Activated naive CD8-positive, alpha-beta T cell treated with anti-CD3 and anti-CD28 coated beads, Interleukin-2, amount 10 ng/mL, durations not matched to agents 7 days and 5 days (primary cell): ENCODE data around the gene ERICH4. TPM values are rescaled to one million over a fixed set of nuclear protein-coding genes. Genes with fewer than 3 reads are reported as not detected.
"Not testable (repeated sequence)": the region's sequence is repeated elsewhere in the genome, so short reads cannot be mapped to it uniquely, and the experiment has no call there.

Source experiments
- ATAC-seq: fragments of 150-1000 bp; cut with Tn5 transposase; one replicate; pipeline ENCODE4 v1.10.0; 2021; ENCODE audit warnings: low read depth, moderate library complexity
- POLR2A ChIA-PET: fragments of 350-600 bp; sonication (Branson Sonifier 250); formaldehyde crosslinking; loops from one replicate; lab custom pipeline; 2021; ENCODE audit warnings: antibody characterized with exemption; lab: Charles Lee
- DNase-seq: peaks from one replicate; pipeline ENCODE4 v3.0.0; 2021
- H3K27ac Mint-ChIP-seq: one replicate; pipeline ENCODE4 v1.8.0; 2022; ENCODE audit warnings: mild to moderate bottlenecking, mixed read lengths
- H3K27me3 Mint-ChIP-seq: one replicate; pipeline ENCODE4 v1.8.0; 2022; ENCODE audit warnings: mild to moderate bottlenecking, moderate library complexity, mixed read lengths
- H3K36me3 Mint-ChIP-seq: one replicate; pipeline ENCODE4 v1.8.0; 2021; ENCODE audit warnings: mild to moderate bottlenecking, mixed read lengths
- H3K4me1 Mint-ChIP-seq: one replicate; pipeline ENCODE4 v1.8.0; 2021; ENCODE audit warnings: mixed read lengths
- H3K4me3 Mint-ChIP-seq: one replicate; pipeline ENCODE4 v1.8.0; 2022; ENCODE audit warnings: mild to moderate bottlenecking, moderate library complexity, mixed read lengths
- H3K9me3 Mint-ChIP-seq: one replicate; pipeline ENCODE4 v1.8.0; 2021; ENCODE audit warnings: mixed read lengths
- total RNA-seq, 2 experiments: library from RNA; stranded (reverse); gene quantifications; one replicate each; pipeline ENCODE4 v1.2.3, GENCODE V29; 2021

The ERICH4 gene
- total RNA-seq, 2 experiments from 2014 or later = not detected

- no peak overlapping the region for H3K27ac Mint-ChIP-seq
- H3K27me3 Mint-ChIP-seq = peaks cover 17% of the 10 kb centered on the region
- no peaks in the 10 kb centered on the region for H3K9me3 Mint-ChIP-seq
- H3K4me1 Mint-ChIP-seq = peaks cover 7% of the 10 kb centered on the region
- H3K36me3 Mint-ChIP-seq = no peaks in the 10 kb centered on the region
- POLR2A ChIA-PET = interaction anchor here (0.6 to 2.2 kb wide), 5 partner anchors 8 to 244 kb away, joined by 3 to 14 read pairs (median 3); partner anchors contain the start of gene DMAC2
- no peak for ATAC-seq
- H3K4me3 Mint-ChIP-seq = no peak overlapping the region
- DNase-seq = no peak
Measured at GRCh38 chr19:41447732-41448332, 4.9 kb downstream of the ERICH4 start.

DNA sequence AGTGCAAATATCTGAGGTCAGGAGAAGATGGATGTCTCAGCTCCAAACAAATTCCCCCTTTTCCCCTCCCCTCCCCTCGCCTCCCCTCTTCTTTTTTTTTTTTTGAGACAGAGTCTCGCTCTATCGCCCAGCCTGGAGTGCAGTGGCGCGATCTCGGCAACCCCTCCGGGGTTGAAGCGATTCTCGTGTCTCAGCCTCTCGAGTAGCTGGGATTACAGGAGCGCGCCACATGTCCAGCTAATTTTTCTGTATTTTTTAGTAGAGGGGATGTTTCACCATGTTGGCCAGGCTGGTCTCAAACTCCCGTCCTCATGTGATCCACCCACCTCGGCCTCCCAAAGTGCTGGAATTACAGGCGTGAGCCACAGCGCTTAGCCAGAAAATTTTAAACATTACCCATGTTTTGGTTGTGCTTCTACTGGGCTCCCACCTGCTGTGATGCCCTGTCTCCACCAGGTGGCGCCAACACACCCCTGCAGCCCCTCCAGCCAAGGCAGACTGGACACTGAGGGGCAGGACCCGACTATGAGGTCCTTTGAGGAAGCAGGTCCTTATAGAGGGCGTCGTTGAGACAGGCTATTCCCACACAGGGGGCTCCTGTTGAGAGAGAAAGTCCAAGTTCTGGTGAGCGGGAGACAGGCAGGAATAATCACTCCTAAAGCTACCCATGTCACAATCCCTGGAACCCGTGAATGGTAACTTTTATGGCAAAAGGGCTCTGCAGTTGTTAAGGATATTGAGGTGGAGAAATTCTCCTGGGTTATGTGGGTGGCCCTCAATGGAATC is 6.3 kb downstream of the ERICH4 start:
- Mint-ChIP-seq H3K27ac (no peak overlapping the region), H3K27me3 (peaks cover 14% of the 10 kb centered on the region), H3K36me3 (no peaks in the 10 kb centered on the region), H3K4me1 (peaks cover 10% of the 10 kb centered on the region), H3K9me3 (no peaks in the 10 kb centered on the region), H3K4me3 (peak overlapping the region; percentile 80)
- peak; percentile 79 for ATAC-seq
- peak; percentile 82 for DNase-seq
- POLR2A ChIA-PET = interaction anchor here (0.6 to 2.5 kb wide), 7 partner anchors 8 to 245 kb away, joined by 3 to 14 read pairs (median 4); partner anchors contain the start of gene DMAC2

GRCh38 chr19:41449865-41450178 is 6.9 kb downstream of the ERICH4 start:
- Mint-ChIP-seq H3K27me3 (peaks cover 14% of the 10 kb centered on the region), H3K36me3 (no peaks in the 10 kb centered on the region), H3K4me1 (peaks cover 10% of the 10 kb centered on the region), H3K27ac (no peak overlapping the region), H3K4me3 (no peak overlapping the region), H3K9me3 (no peaks in the 10 kb centered on the region)
- DNase-seq = no peak
- no peak for ATAC-seq
- POLR2A ChIA-PET = interaction anchor here (1.2 to 2.5 kb wide), 4 partner anchors 10 to 120 kb away, joined by 3 to 5 read pairs (median 4); partner anchors contain the start of gene DMAC2

DNA sequence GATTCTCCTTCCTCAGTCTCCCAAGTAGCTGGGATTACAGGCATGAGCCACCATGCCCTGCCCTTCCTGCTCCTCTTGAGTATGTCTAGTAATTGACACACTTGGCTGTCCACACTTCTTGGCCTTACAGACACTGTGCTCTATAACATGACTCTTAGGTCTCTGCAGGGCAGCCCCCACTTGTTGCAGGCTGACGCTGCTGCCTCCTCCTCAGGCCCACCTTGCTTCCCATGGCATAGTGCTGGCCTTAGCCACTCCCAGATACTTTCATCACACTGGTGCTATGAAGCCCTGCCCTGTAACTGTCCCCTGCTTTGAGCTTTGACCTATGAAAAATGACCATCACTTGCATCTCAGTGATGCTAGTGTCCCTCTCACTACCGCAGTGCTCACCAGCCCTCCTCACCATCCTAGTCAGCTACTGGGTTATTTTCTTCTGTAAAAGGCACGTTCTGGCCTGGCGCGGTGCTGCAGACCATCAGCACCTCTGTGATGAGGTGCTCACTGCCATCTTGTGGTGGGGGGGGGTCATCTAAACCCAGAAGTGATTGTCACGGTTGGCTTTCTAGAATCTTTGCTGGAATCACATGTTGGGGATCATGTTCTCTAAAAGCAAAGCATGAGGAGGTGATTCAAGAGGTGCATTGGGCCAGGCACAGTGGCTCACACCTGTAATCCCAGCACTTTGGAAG is 9.8 kb downstream of the ERICH4 start:
- H3K36me3 Mint-ChIP-seq = no peaks in the 10 kb centered on the region
- DNase-seq = no peak
- POLR2A ChIA-PET = no interaction called here
- H3K27me3 Mint-ChIP-seq = peaks cover 9% of the 10 kb centered on the region
- peaks cover 25% of the 10 kb centered on the region for H3K4me1 Mint-ChIP-seq
- no peak overlapping the region for H3K4me3 Mint-ChIP-seq
- no peak overlapping the region for H3K27ac Mint-ChIP-seq
- H3K9me3 Mint-ChIP-seq = no peaks in the 10 kb centered on the region
- ATAC-seq = no peak

DNA sequence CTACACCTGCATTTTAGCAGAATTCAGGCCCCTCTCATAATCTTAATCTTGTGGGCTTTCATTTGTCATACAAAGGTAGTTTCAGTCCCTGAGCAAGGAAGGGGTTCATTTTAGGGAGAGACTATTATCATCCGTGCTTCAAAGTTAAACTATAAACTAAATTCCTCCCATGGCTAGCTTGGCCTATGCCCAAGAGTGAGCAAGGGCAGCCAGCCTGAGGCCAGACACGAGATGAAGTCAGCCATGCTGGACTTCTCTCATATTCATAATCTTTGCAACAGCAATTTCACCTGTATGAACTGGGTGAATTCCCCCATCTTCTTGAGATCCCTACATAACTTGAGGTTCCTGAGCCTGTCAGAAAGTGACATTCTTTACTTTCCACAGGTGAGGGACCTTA is 13.0 kb downstream of the ERICH4 start:
- Mint-ChIP-seq H3K36me3 (no peaks in the 10 kb centered on the region), H3K4me1 (peaks cover 21% of the 10 kb centered on the region), H3K9me3 (no peaks in the 10 kb centered on the region), H3K27me3 (peaks cover 8% of the 10 kb centered on the region), H3K4me3 (no peak overlapping the region), H3K27ac (peak overlapping the region; percentile 20)
- POLR2A ChIA-PET = interaction anchor here (1.5 to 3.6 kb wide), 4 partner anchors 16 to 123 kb away, joined by 3 to 14 read pairs (median 7); partner anchors contain the start of gene DMAC2
- DNase-seq (no peak), ATAC-seq (no peak)

DNA sequence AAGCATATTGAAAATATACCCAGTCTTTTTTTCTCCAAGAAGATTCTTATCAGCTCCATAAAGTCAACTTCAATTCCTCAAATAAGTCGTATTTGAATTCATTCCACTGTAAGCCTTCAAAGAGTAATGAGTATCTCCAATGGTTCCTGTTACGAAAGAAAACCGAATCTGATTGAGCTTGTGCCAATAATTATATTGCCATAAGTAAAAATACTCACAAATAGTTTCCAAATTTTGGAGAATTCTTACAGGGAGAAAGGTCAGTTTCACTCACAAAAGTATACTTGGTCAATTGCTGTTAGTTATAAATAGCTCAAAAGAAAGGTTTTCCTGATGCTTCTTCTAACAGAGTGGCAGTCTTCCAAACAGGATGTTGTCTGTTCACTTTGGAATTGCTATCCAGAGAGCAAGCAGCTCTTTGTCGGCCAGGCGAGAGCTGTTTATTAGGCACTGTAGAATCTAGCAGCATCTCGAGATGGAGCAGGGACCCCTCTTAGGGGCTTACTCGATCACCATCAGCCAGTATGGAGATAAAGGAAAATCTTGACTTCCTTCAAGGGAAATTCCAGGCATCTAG is 13.5 kb downstream of the ERICH4 start:
- H3K4me3 Mint-ChIP-seq = peak overlapping the region; percentile 70
- POLR2A ChIA-PET = interaction anchor here (0.6 to 3.6 kb wide), 9 partner anchors 8 to 192 kb away, joined by 3 to 14 read pairs (median 5); partner anchors contain the start of genes DMAC2 and HNRNPUL1
- H3K27me3 Mint-ChIP-seq = peaks cover 8% of the 10 kb centered on the region

GRCh38 chr19:41457241-41457640 is 14.3 kb downstream of the ERICH4 start:
- ATAC-seq = peak; percentile 99
- Mint-ChIP-seq H3K4me1 (peaks cover 21% of the 10 kb centered on the region), H3K27me3 (peaks cover 8% of the 10 kb centered on the region), H3K4me3 (peak overlapping the region; percentile 70), H3K36me3 (no peaks in the 10 kb centered on the region), H3K9me3 (no peaks in the 10 kb centered on the region), H3K27ac (peak overlapping the region; percentile 82)
- POLR2A ChIA-PET = interaction anchor here (0.6 to 3.6 kb wide), 15 partner anchors 9 to 193 kb away, joined by 3 to 14 read pairs (median 4); partner anchors contain the start of genes DMAC2 and HNRNPUL1
- no peak for DNase-seq

More for the DNA sequence above, 13.5 kb downstream of the ERICH4 start:
- no peak for ATAC-seq
- DNase-seq = no peak
- Mint-ChIP-seq H3K9me3 (no peaks in the 10 kb centered on the region), H3K4me1 (peaks cover 21% of the 10 kb centered on the region), H3K36me3 (no peaks in the 10 kb centered on the region), H3K27ac (peak overlapping the region; percentile 82)

DNA sequence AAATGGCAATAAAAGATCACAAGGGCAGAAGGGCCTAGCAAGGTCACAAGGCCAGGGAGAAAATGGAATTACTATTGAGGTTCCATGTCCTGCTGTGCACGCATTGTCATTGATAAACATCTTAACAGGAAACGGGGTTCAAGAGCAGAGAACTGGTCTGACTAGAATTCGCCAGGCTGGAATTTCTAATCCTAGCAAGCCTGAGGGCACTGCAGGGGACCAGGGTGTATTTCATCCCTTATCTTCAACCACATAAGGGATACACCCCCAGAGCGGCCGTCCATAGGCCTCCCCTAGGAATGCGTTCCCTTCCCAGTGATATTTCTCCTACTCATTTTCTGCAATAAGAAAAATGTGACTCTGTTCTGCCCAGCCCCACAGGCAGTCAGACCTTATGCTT is 19.5 kb downstream of the ERICH4 start:
- DNase-seq (no peak), ATAC-seq (no peak)
- H3K9me3 Mint-ChIP-seq = no peaks in the 10 kb centered on the region
- POLR2A ChIA-PET = no interaction called here
- no peak overlapping the region for H3K4me3 Mint-ChIP-seq
- no peak overlapping the region for H3K27ac Mint-ChIP-seq
- no peaks in the 10 kb centered on the region for H3K36me3 Mint-ChIP-seq
- peaks cover 20% of the 10 kb centered on the region for H3K27me3 Mint-ChIP-seq
- peaks cover 12% of the 10 kb centered on the region for H3K4me1 Mint-ChIP-seq

DNA sequence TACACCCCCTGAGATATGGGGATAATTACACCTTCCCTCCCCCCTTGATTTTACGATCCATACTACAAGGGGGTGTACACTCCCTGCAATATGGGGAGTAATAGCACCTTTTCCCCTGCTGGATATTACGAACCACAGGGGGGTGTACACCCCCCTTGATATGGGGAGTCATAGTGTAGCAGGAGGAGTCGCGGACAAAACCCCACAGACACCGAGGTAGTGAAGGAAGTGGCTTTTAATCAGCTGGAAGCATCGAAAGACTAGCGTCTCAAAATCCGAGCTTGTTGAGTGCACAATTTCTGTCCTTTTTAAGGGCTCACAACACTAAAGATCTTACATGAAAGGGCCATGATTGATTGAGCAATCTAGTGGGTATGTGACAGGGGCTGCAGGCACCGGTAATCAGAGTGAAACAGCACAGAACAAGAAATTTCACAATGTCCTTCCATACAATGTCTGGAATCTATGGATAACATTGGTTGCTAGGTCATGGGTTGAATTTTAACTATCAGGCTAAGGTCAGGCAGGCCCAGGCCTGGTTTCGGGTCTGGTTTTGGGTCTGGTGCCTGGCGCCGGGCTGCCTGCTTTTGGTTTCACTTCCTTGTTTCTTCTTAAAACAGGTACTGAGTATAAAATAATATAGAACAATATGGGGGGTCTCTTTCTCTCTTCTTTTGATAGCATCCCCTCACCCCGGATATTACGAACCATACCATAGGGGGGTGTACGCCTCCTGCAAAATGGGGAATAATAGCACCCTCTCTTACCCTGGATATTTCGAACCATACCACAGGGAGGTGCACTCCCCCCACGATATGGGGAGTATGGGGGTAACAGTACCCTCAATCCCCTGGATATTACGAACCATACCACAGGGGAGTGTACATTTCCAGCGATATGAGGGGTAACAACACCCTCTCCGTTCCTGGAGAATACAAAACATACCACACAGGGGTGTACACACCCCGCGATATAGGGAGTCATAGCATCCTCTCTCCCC is 20.6 kb downstream of the ERICH4 start:
- H3K27ac Mint-ChIP-seq = peak overlapping the region; percentile 57
- POLR2A ChIA-PET, DNase-seq, H3K9me3 Mint-ChIP-seq, H3K36me3 Mint-ChIP-seq, ATAC-seq, H3K4me1 Mint-ChIP-seq: not testable (repeated sequence)
- peak overlapping the region; percentile 7 for H3K4me3 Mint-ChIP-seq
- H3K27me3 Mint-ChIP-seq = peaks cover 22% of the 10 kb centered on the region

DNA sequence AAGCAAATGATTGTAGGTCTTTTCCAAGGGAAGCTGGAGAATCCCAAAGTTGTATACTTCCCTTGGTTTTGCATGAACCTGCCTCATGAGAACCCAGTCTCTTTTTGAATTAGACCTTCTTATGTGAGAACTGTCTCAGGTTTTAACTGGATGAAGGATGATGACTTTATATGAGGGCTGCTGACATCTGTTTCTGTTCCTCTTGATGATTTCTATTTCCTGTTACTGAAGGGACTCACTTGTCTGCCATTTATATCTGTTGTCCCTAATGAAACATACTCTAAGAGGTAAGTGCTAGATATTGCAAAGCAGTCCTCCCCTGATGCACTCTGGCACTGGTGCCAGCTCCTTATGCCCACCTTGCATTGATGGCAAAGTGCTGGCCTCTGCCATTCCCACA is 33.6 kb downstream of the ERICH4 start:
- H3K36me3 Mint-ChIP-seq = no peaks in the 10 kb centered on the region
- no peaks in the 10 kb centered on the region for H3K4me1 Mint-ChIP-seq
- peaks cover 28% of the 10 kb centered on the region for H3K27me3 Mint-ChIP-seq
- no peak overlapping the region for H3K4me3 Mint-ChIP-seq
- no peak for ATAC-seq
- no peaks in the 10 kb centered on the region for H3K9me3 Mint-ChIP-seq
- POLR2A ChIA-PET = no interaction called here
- H3K27ac Mint-ChIP-seq = no peak overlapping the region
- no peak for DNase-seq

GRCh38 chr19:41478171-41478570 is 35.2 kb downstream of the ERICH4 start:
- no peaks in the 10 kb centered on the region for H3K36me3 Mint-ChIP-seq
- no peak for DNase-seq
- H3K27ac Mint-ChIP-seq = no peak overlapping the region
- POLR2A ChIA-PET = no interaction called here
- H3K4me3 Mint-ChIP-seq = no peak overlapping the region
- H3K27me3 Mint-ChIP-seq = peaks cover 31% of the 10 kb centered on the region
- no peaks in the 10 kb centered on the region for H3K9me3 Mint-ChIP-seq
- no peaks in the 10 kb centered on the region for H3K4me1 Mint-ChIP-seq
- no peak for ATAC-seq
